Measurements from ENCODE around the gene ZNF292. TPM values are rescaled to one million over a fixed set of nuclear protein-coding genes. Genes with fewer than 3 reads are reported as not detected.
"Not testable (repeated sequence)": the region's sequence is repeated elsewhere in the genome, so short reads cannot be mapped to it uniquely, and the experiment has no call there.

Gene ZNF292
- total RNA-seq, 1 experiment from 2014 or later = 45.0 TPM

GRCh38 chr6:87127737-87128136 is 27.6 kb upstream of the ZNF292 start:
- ChIA-PET CTCF (no interaction called here), POLR2A (ENCODE audit: low non-redundant PET) (no interaction called here)
- no peaks in the 10 kb centered on the region for H3K9me3 ChIP-seq (ENCODE audit: low read depth, low read length, poor library complexity, severe bottlenecking)
- H3K4me3 ChIP-seq (ENCODE audit: low read depth, low read length, poor library complexity, severe bottlenecking) = no peak overlapping the region
- intact Hi-C loops (cut with micrococcal nuclease; ENCODE audit: unreplicated experiment) = no loop called here
- H3K27ac ChIP-seq (ENCODE audit: low read depth, low read length, poor library complexity, severe bottlenecking) = no peak overlapping the region
- H3K4me1 ChIP-seq (ENCODE audit: insufficient read depth, low read length, poor library complexity, severe bottlenecking) = no peaks in the 10 kb centered on the region
- no peaks in the 10 kb centered on the region for H3K36me3 ChIP-seq (ENCODE audit: insufficient read depth, low read length, poor library complexity, severe bottlenecking)
- no peaks in the 10 kb centered on the region for H3K27me3 ChIP-seq (replicated peaks; ENCODE audit: insufficient read depth, low read depth, low read length, poor library complexity)
- no peak for DNase-seq (ENCODE audit: low spot score)
- no peak for TF ChIP-seq EZH2 (IDR thresholded peaks at IDR 0.05; ENCODE audit: borderline replicate concordance, low read depth, low read length, poor library complexity, severe bottlenecking)
- TF ChIP-seq CTCF (conservative IDR thresholded peaks at IDR 0.05; ENCODE audit: low read depth, low read length) = no peak
- BruUV-seq (replicated peaks) = no TSS peak

- CTCF ChIA-PET = no interaction called here
- Histone ChIP-seq H3K27ac (ENCODE audit: low read depth, low read length, poor library complexity, severe bottlenecking) (no peak overlapping the region), H3K27me3 (replicated peaks; ENCODE audit: insufficient read depth, low read depth, low read length, poor library complexity) (peaks cover 4% of the 10 kb centered on the region), H3K4me1 (ENCODE audit: insufficient read depth, low read length, poor library complexity, severe bottlenecking) (no peaks in the 10 kb centered on the region), H3K4me3 (ENCODE audit: low read depth, low read length, poor library complexity, severe bottlenecking) (no peak overlapping the region), H3K9me3 (ENCODE audit: low read depth, low read length, poor library complexity, severe bottlenecking) (no peaks in the 10 kb centered on the region), H3K36me3 (ENCODE audit: insufficient read depth, low read length, poor library complexity, severe bottlenecking) (no peaks in the 10 kb centered on the region)
- no peak for DNase-seq (ENCODE audit: low spot score)
- BruUV-seq (replicated peaks) = no TSS peak
- TF ChIP-seq EZH2 (IDR thresholded peaks at IDR 0.05; ENCODE audit: borderline replicate concordance, low read depth, low read length, poor library complexity, severe bottlenecking) (no peak), CTCF (conservative IDR thresholded peaks at IDR 0.05; ENCODE audit: low read depth, low read length) (no peak)
- intact Hi-C loops (cut with micrococcal nuclease; ENCODE audit: unreplicated experiment) = loop anchor here (5.0 to 10.0 kb wide), 4 partner anchors 138 to 1735 kb away; no protein-coding TSS in a partner anchor
- POLR2A ChIA-PET (ENCODE audit: low non-redundant PET) = no interaction called here
Observed at GRCh38 chr6:87136963-87137362, 18.4 kb upstream of the ZNF292 start.

- DNase-seq (ENCODE audit: low spot score) = peak; percentile 71
- H3K27ac ChIP-seq (ENCODE audit: low read depth, low read length, poor library complexity, severe bottlenecking) = no peak overlapping the region
- no peak for TF ChIP-seq EZH2 (IDR thresholded peaks at IDR 0.05; ENCODE audit: borderline replicate concordance, low read depth, low read length, poor library complexity, severe bottlenecking)
- TF ChIP-seq CTCF (conservative IDR thresholded peaks at IDR 0.05; ENCODE audit: low read depth, low read length) = peak; percentile 73
- peaks cover 4% of the 10 kb centered on the region for H3K27me3 ChIP-seq (replicated peaks; ENCODE audit: insufficient read depth, low read depth, low read length, poor library complexity)
- intact Hi-C loops (cut with micrococcal nuclease; ENCODE audit: unreplicated experiment) = loop anchor here (5.0 to 10.0 kb wide), 4 partner anchors 136 to 1733 kb away; no protein-coding TSS in a partner anchor
- no peaks in the 10 kb centered on the region for H3K9me3 ChIP-seq (ENCODE audit: low read depth, low read length, poor library complexity, severe bottlenecking)
- no peaks in the 10 kb centered on the region for H3K4me1 ChIP-seq (ENCODE audit: insufficient read depth, low read length, poor library complexity, severe bottlenecking)
- ChIA-PET CTCF (interaction anchor here (0.5 to 0.7 kb wide), 2 partner anchors 56 to 606 kb away, joined by 3 to 4 read pairs; no protein-coding TSS in a partner anchor), POLR2A (ENCODE audit: low non-redundant PET) (no interaction called here)
- BruUV-seq (replicated peaks) = no TSS peak
- H3K36me3 ChIP-seq (ENCODE audit: insufficient read depth, low read length, poor library complexity, severe bottlenecking) = no peaks in the 10 kb centered on the region
- H3K4me3 ChIP-seq (ENCODE audit: low read depth, low read length, poor library complexity, severe bottlenecking) = no peak overlapping the region
Observed at GRCh38 chr6:87139236-87139635, 16.1 kb upstream of the ZNF292 start.

- H3K27ac ChIP-seq (ENCODE audit: low read depth, low read length, poor library complexity, severe bottlenecking); H3K4me3 ChIP-seq (ENCODE audit: low read depth, low read length, poor library complexity, severe bottlenecking); H3K36me3 ChIP-seq (ENCODE audit: insufficient read depth, low read length, poor library complexity, severe bottlenecking); POLR2A ChIA-PET (ENCODE audit: low non-redundant PET); DNase-seq (ENCODE audit: low spot score); CTCF ChIA-PET; H3K4me1 ChIP-seq (ENCODE audit: insufficient read depth, low read length, poor library complexity, severe bottlenecking); H3K9me3 ChIP-seq (ENCODE audit: low read depth, low read length, poor library complexity, severe bottlenecking); H3K27me3 ChIP-seq (replicated peaks; ENCODE audit: insufficient read depth, low read depth, low read length, poor library complexity); BruUV-seq (replicated peaks): not testable (repeated sequence)
- intact Hi-C loops (cut with micrococcal nuclease; ENCODE audit: unreplicated experiment) = loop anchor here (5.0 to 10.0 kb wide), 4 partner anchors 135 to 1732 kb away; no protein-coding TSS in a partner anchor
Observed at GRCh38 chr6:87139927-87140326, 15.4 kb upstream of the ZNF292 start.

Measured in A673 (cell line).